ENCODE measurements around the gene PAOX.

The PAOX gene

GRCh38 chr10:133356549-133357284 lies 22.3 kb upstream of the PAOX start:
- Histone ChIP-seq H3K36me3 (ENCODE audit: control insufficient read depth in 2 of 2, insufficient read depth in 2 of 2, low read length in 2 of 2) (peaks cover 0 to 2% of the 10 kb centered on the region in 2 donors), H3K4me3 (ENCODE audit: low read length in 2 of 2) (peak overlapping the region; percentile 59 to 62), H3K9me3 (ENCODE audit: control insufficient read depth in 2 of 2, low read length in 2 of 2) (no peaks in the 10 kb centered on the region), H3K27ac (ENCODE audit: low read depth in 2 of 2, low read length in 2 of 2) (no peak overlapping the region), H3K4me1 (ENCODE audit: control insufficient read depth in 2 of 2, insufficient read depth in 2 of 2, low read length in 2 of 2) (peaks cover 18 to 25% of the 10 kb centered on the region in 2 donors), H3K9ac (ENCODE audit: low read depth in 1 of 2, low read length in 2 of 2) (peak overlapping the region; percentile 56 to 68), H3K27me3 (ENCODE audit: control insufficient read depth in 2 of 2, insufficient read depth in 2 of 2, low read length in 2 of 2) (no peaks in the 10 kb centered on the region)

- peak within 1 kb of the TSS in 1 of 2 donors; percentile 63 for H3K27ac ChIP-seq (ENCODE audit: low read depth in 2 of 2, low read length in 2 of 2)
- peak within 1 kb of the TSS; percentile 56 to 68 for H3K9ac ChIP-seq (ENCODE audit: low read depth in 1 of 2, low read length in 2 of 2)
These were observed 21.5 kb upstream of the PAOX start, which contains the start of gene FUOM for GRCh38 chr10:133357285-133358161. Gene FUOM (minus strand): TSS chr10:133358019. CDS start chr10:133358007, 12 bp downstream.

GRCh38 chr10:133358162-133358924 lies 20.7 kb upstream of the PAOX start:
- Histone ChIP-seq H3K9me3 (ENCODE audit: control insufficient read depth in 2 of 2, low read length in 2 of 2) (no peaks in the 10 kb centered on the region), H3K4me1 (ENCODE audit: control insufficient read depth in 2 of 2, insufficient read depth in 2 of 2, low read length in 2 of 2) (peaks cover 18 to 25% of the 10 kb centered on the region in 2 donors), H3K4me3 (ENCODE audit: low read length in 2 of 2) (no peak overlapping the region), H3K9ac (ENCODE audit: low read depth in 1 of 2, low read length in 2 of 2) (no peak overlapping the region), H3K36me3 (ENCODE audit: control insufficient read depth in 2 of 2, insufficient read depth in 2 of 2, low read length in 2 of 2) (peaks cover 10 to 16% of the 10 kb centered on the region in 2 donors), H3K27ac (ENCODE audit: low read depth in 2 of 2, low read length in 2 of 2) (no peak overlapping the region), H3K27me3 (ENCODE audit: control insufficient read depth in 2 of 2, insufficient read depth in 2 of 2, low read length in 2 of 2) (no peaks in the 10 kb centered on the region)

More at GRCh38 chr10:133357285-133358161, 21.5 kb upstream of the PAOX start, which contains the start of gene FUOM:
- Histone ChIP-seq H3K36me3 (ENCODE audit: control insufficient read depth in 2 of 2, insufficient read depth in 2 of 2, low read length in 2 of 2) (peaks cover 7 to 10% of the 10 kb centered on the region in 2 donors), H3K4me1 (ENCODE audit: control insufficient read depth in 2 of 2, insufficient read depth in 2 of 2, low read length in 2 of 2) (peaks cover 18 to 25% of the 10 kb centered on the region in 2 donors), H3K9me3 (ENCODE audit: control insufficient read depth in 2 of 2, low read length in 2 of 2) (no peaks in the 10 kb centered on the region), H3K27me3 (ENCODE audit: control insufficient read depth in 2 of 2, insufficient read depth in 2 of 2, low read length in 2 of 2) (no peaks in the 10 kb centered on the region), H3K4me3 (ENCODE audit: low read length in 2 of 2) (peak within 1 kb of the TSS; percentile 59 to 62)

GRCh38 chr10:133358925-133359310 lies 20.1 kb upstream of the PAOX start:
- H3K27ac ChIP-seq (ENCODE audit: low read depth in 2 of 2, low read length in 2 of 2): no peak overlapping the region
- peaks cover 18 to 25% of the 10 kb centered on the region in 2 donors for H3K4me1 ChIP-seq (ENCODE audit: control insufficient read depth in 2 of 2, insufficient read depth in 2 of 2, low read length in 2 of 2)
- H3K4me3 ChIP-seq (ENCODE audit: low read length in 2 of 2): no peak overlapping the region
- no peaks in the 10 kb centered on the region for H3K9me3 ChIP-seq (ENCODE audit: control insufficient read depth in 2 of 2, low read length in 2 of 2)
- H3K9ac ChIP-seq (ENCODE audit: low read depth in 1 of 2, low read length in 2 of 2): no peak overlapping the region
- H3K27me3 ChIP-seq (ENCODE audit: control insufficient read depth in 2 of 2, insufficient read depth in 2 of 2, low read length in 2 of 2): no peaks in the 10 kb centered on the region
- peaks cover 10 to 16% of the 10 kb centered on the region in 2 donors for H3K36me3 ChIP-seq (ENCODE audit: control insufficient read depth in 2 of 2, insufficient read depth in 2 of 2, low read length in 2 of 2)

- no peak overlapping the region for H3K4me3 ChIP-seq (ENCODE audit: low read length in 2 of 2)
- H3K9ac ChIP-seq (ENCODE audit: low read depth in 1 of 2, low read length in 2 of 2): no peak overlapping the region
- H3K36me3 ChIP-seq (ENCODE audit: control insufficient read depth in 2 of 2, insufficient read depth in 2 of 2, low read length in 2 of 2): peaks cover 10 to 18% of the 10 kb centered on the region in 2 donors
- H3K27ac ChIP-seq (ENCODE audit: low read depth in 2 of 2, low read length in 2 of 2): peak overlapping the region; percentile 0 to 5
- no peaks in the 10 kb centered on the region for H3K27me3 ChIP-seq (ENCODE audit: control insufficient read depth in 2 of 2, insufficient read depth in 2 of 2, low read length in 2 of 2)
- no peaks in the 10 kb centered on the region for H3K9me3 ChIP-seq (ENCODE audit: control insufficient read depth in 2 of 2, low read length in 2 of 2)
- H3K4me1 ChIP-seq (ENCODE audit: control insufficient read depth in 2 of 2, insufficient read depth in 2 of 2, low read length in 2 of 2): peaks cover 18 to 27% of the 10 kb centered on the region in 2 donors
These were observed 19.5 kb upstream of the PAOX start for GRCh38 chr10:133359554-133359971.

GRCh38 chr10:133359972-133360610 lies 19.0 kb upstream of the PAOX start:
- Histone ChIP-seq H3K9ac (ENCODE audit: low read depth in 1 of 2, low read length in 2 of 2) (no peak overlapping the region), H3K27me3 (ENCODE audit: control insufficient read depth in 2 of 2, insufficient read depth in 2 of 2, low read length in 2 of 2) (no peaks in the 10 kb centered on the region), H3K36me3 (ENCODE audit: control insufficient read depth in 2 of 2, insufficient read depth in 2 of 2, low read length in 2 of 2) (peaks cover 10 to 23% of the 10 kb centered on the region in 2 donors), H3K4me1 (ENCODE audit: control insufficient read depth in 2 of 2, insufficient read depth in 2 of 2, low read length in 2 of 2) (peaks cover 20 to 32% of the 10 kb centered on the region in 2 donors), H3K4me3 (ENCODE audit: low read length in 2 of 2) (no peak overlapping the region), H3K27ac (ENCODE audit: low read depth in 2 of 2, low read length in 2 of 2) (peak overlapping the region in 1 of 2 donors; percentile 5), H3K9me3 (ENCODE audit: control insufficient read depth in 2 of 2, low read length in 2 of 2) (no peaks in the 10 kb centered on the region)

- H3K4me1 ChIP-seq (ENCODE audit: control insufficient read depth in 2 of 2, insufficient read depth in 2 of 2, low read length in 2 of 2): peaks cover 25 to 39% of the 10 kb centered on the region in 2 donors
These were observed 17.8 kb upstream of the PAOX start for GRCh38 chr10:133361227-133361626.

GRCh38 chr10:133361773-133362441 lies 17.2 kb upstream of the PAOX start:
- Histone ChIP-seq H3K4me1 (ENCODE audit: control insufficient read depth in 2 of 2, insufficient read depth in 2 of 2, low read length in 2 of 2) (peaks cover 19 to 32% of the 10 kb centered on the region in 2 donors), H3K9me3 (ENCODE audit: control insufficient read depth in 2 of 2, low read length in 2 of 2) (no peaks in the 10 kb centered on the region), H3K9ac (ENCODE audit: low read depth in 1 of 2, low read length in 2 of 2) (no peak overlapping the region), H3K36me3 (ENCODE audit: control insufficient read depth in 2 of 2, insufficient read depth in 2 of 2, low read length in 2 of 2) (peaks cover 23 to 40% of the 10 kb centered on the region in 2 donors), H3K27me3 (ENCODE audit: control insufficient read depth in 2 of 2, insufficient read depth in 2 of 2, low read length in 2 of 2) (no peaks in the 10 kb centered on the region), H3K4me3 (ENCODE audit: low read length in 2 of 2) (no peak overlapping the region), H3K27ac (ENCODE audit: low read depth in 2 of 2, low read length in 2 of 2) (no peak overlapping the region)

More at GRCh38 chr10:133361227-133361626, 17.8 kb upstream of the PAOX start:
- Histone ChIP-seq H3K36me3 (ENCODE audit: control insufficient read depth in 2 of 2, insufficient read depth in 2 of 2, low read length in 2 of 2) (peaks cover 20 to 34% of the 10 kb centered on the region in 2 donors), H3K27ac (ENCODE audit: low read depth in 2 of 2, low read length in 2 of 2) (no peak overlapping the region), H3K4me3 (ENCODE audit: low read length in 2 of 2) (no peak overlapping the region), H3K27me3 (ENCODE audit: control insufficient read depth in 2 of 2, insufficient read depth in 2 of 2, low read length in 2 of 2) (no peaks in the 10 kb centered on the region), H3K9ac (ENCODE audit: low read depth in 1 of 2, low read length in 2 of 2) (no peak overlapping the region), H3K9me3 (ENCODE audit: control insufficient read depth in 2 of 2, low read length in 2 of 2) (no peaks in the 10 kb centered on the region)

- peaks cover 24 to 41% of the 10 kb centered on the region in 2 donors for H3K36me3 ChIP-seq (ENCODE audit: control insufficient read depth in 2 of 2, insufficient read depth in 2 of 2, low read length in 2 of 2)
- no peak overlapping the region for H3K9ac ChIP-seq (ENCODE audit: low read depth in 1 of 2, low read length in 2 of 2)
- no peak overlapping the region for H3K4me3 ChIP-seq (ENCODE audit: low read length in 2 of 2)
- H3K27ac ChIP-seq (ENCODE audit: low read depth in 2 of 2, low read length in 2 of 2): no peak overlapping the region
- no peaks in the 10 kb centered on the region for H3K27me3 ChIP-seq (ENCODE audit: control insufficient read depth in 2 of 2, insufficient read depth in 2 of 2, low read length in 2 of 2)
- H3K9me3 ChIP-seq (ENCODE audit: control insufficient read depth in 2 of 2, low read length in 2 of 2): no peaks in the 10 kb centered on the region
- H3K4me1 ChIP-seq (ENCODE audit: control insufficient read depth in 2 of 2, insufficient read depth in 2 of 2, low read length in 2 of 2): peaks cover 19 to 28% of the 10 kb centered on the region in 2 donors
These were observed 16.2 kb upstream of the PAOX start for GRCh38 chr10:133362846-133363245.
